ENCODE data around the gene OSTM1. TPM values are rescaled to one million over a fixed set of nuclear protein-coding genes. Genes with fewer than 3 reads are reported as not detected.

OSTM1 gene
- polyA plus RNA-seq, 1 donor (not counting 4 experiments of a cell fraction or from before 2014, with no cell fraction given) = 71.3 TPM

- H3K4me2 ChIP-seq (ENCODE audit: control insufficient read depth, extremely low read depth, insufficient read depth, low read depth, low read length) = no peak overlapping the region
- H3K9ac ChIP-seq (ENCODE audit: control insufficient read depth, extremely low read depth, insufficient read depth, low read length) = no peak overlapping the region
- no peaks in the 10 kb centered on the region for H3K9me3 ChIP-seq (ENCODE audit: control insufficient read depth, low read depth, low read length)
- no peaks in the 10 kb centered on the region for H3K36me3 ChIP-seq (ENCODE audit: control insufficient read depth in 2 of 2, extremely low read depth in 1 of 2, insufficient read depth in 2 of 2, low read length in 2 of 2)
- no peaks in the 10 kb centered on the region for H3K27me3 ChIP-seq (ENCODE audit: control insufficient read depth, extremely low read depth, insufficient read depth, low read length)
- H3K4me3 ChIP-seq (ENCODE audit: control insufficient read depth in 2 of 3, extremely low read depth in 1 of 3, insufficient read depth in 2 of 3, low read depth in 1 of 3, low read length in 3 of 3) = no peak overlapping the region
- no peaks in the 10 kb centered on the region for H3K79me2 ChIP-seq (ENCODE audit: control insufficient read depth, insufficient read depth, low read length)
- peaks cover 8% of the 10 kb centered on the region for H3K4me1 ChIP-seq (ENCODE audit: control insufficient read depth, extremely low read depth, insufficient read depth, low read length)
- no peak overlapping the region for H2AFZ ChIP-seq (ENCODE audit: control insufficient read depth, low read length)
- no peak for DNase-seq (ENCODE audit: low read depth, low spot score)
- FAIRE-seq = no peak
- no peaks in the 10 kb centered on the region for H3K9me1 ChIP-seq (ENCODE audit: control insufficient read depth, extremely low read depth, insufficient read depth, low read length)
- no peaks in the 10 kb centered on the region for H4K20me1 ChIP-seq (ENCODE audit: control insufficient read depth, extremely low read depth, insufficient read depth, low read length)
- dilution Hi-C loops (cut with MboI; ENCODE audit: extremely low pct_ligation_motif_present, low sequenced_read_pairs) = no loop called here
- no peak for TF ChIP-seq EZH2 (IDR thresholded peaks at IDR 0.05; ENCODE audit: low read length)
- no peak for TF ChIP-seq CTCF (optimal IDR thresholded peaks at IDR 0.05 in 1 of 3, IDR thresholded peaks at IDR 0.05 in 1 of 3, conservative IDR thresholded peaks at IDR 0.05 in 1 of 3; ENCODE audit: extremely low read depth in 1 of 3, insufficient read depth in 2 of 3, low read length in 3 of 3)
- no peak overlapping the region for H3K27ac ChIP-seq (ENCODE audit: control insufficient read depth, insufficient read depth, low read length)
Measured at GRCh38 chr6:108008363-108008762, 66.2 kb downstream of the OSTM1 start.

- peaks cover 19% of the 10 kb centered on the region for H3K4me1 ChIP-seq (ENCODE audit: control insufficient read depth, extremely low read depth, insufficient read depth, low read length)
- no peak overlapping the region for H3K4me3 ChIP-seq (ENCODE audit: control insufficient read depth in 2 of 3, extremely low read depth in 1 of 3, insufficient read depth in 2 of 3, low read depth in 1 of 3, low read length in 3 of 3)
- no peak overlapping the region for H3K9ac ChIP-seq (ENCODE audit: control insufficient read depth, extremely low read depth, insufficient read depth, low read length)
- H3K36me3 ChIP-seq (ENCODE audit: control insufficient read depth in 2 of 2, extremely low read depth in 1 of 2, insufficient read depth in 2 of 2, low read length in 2 of 2) = no peaks in the 10 kb centered on the region
- no peak overlapping the region for H3K27ac ChIP-seq (ENCODE audit: control insufficient read depth, insufficient read depth, low read length)
- no peak overlapping the region for H2AFZ ChIP-seq (ENCODE audit: control insufficient read depth, low read length)
- H3K4me2 ChIP-seq (ENCODE audit: control insufficient read depth, extremely low read depth, insufficient read depth, low read depth, low read length) = no peak overlapping the region
- no peak for FAIRE-seq
- H3K9me1 ChIP-seq (ENCODE audit: control insufficient read depth, extremely low read depth, insufficient read depth, low read length) = no peaks in the 10 kb centered on the region
- no peaks in the 10 kb centered on the region for H3K27me3 ChIP-seq (ENCODE audit: control insufficient read depth, extremely low read depth, insufficient read depth, low read length)
- dilution Hi-C loops (cut with MboI; ENCODE audit: extremely low pct_ligation_motif_present, low sequenced_read_pairs) = no loop called here
- H3K9me3 ChIP-seq (ENCODE audit: control insufficient read depth, low read depth, low read length) = no peaks in the 10 kb centered on the region
- TF ChIP-seq CTCF (optimal IDR thresholded peaks at IDR 0.05 in 1 of 3, IDR thresholded peaks at IDR 0.05 in 1 of 3, conservative IDR thresholded peaks at IDR 0.05 in 1 of 3; ENCODE audit: extremely low read depth in 1 of 3, insufficient read depth in 2 of 3, low read length in 3 of 3) (no peak), EZH2 (IDR thresholded peaks at IDR 0.05; ENCODE audit: low read length) (no peak)
- no peaks in the 10 kb centered on the region for H3K79me2 ChIP-seq (ENCODE audit: control insufficient read depth, insufficient read depth, low read length)
- H4K20me1 ChIP-seq (ENCODE audit: control insufficient read depth, extremely low read depth, insufficient read depth, low read length) = no peaks in the 10 kb centered on the region
- DNase-seq (ENCODE audit: low read depth, low spot score) = no peak
Measured at GRCh38 chr6:108005961-108006360, 68.6 kb downstream of the OSTM1 start.

All from keratinocyte (primary cell).